ENCODE data around the gene OR10D3. TPM values are rescaled to one million over a fixed set of nuclear protein-coding genes. Genes with fewer than 3 reads are reported as not detected.

OR10D3 gene
- polyA plus RNA-seq, 1 donor (not counting 4 experiments of a cell fraction or from before 2014, with no cell fraction given), result not detected

DNA sequence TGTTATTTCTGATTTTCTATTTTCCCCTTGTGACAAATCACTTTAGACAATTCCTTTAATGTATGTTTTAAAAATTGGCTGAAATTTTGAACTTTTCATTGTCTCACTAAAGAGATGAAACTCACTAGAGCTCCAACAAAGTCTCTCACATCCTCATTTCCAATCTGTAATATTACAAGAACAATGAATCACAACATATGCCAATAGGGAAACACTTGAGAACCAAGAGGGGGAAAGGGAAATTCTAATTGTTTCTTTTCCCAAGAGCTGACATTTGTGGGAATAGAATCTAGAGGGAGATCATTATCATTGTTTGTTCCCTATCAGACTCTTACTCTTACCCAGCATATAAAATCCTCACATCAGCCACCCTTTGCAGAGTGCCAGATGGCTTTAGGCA lies 28.2 kb downstream of the OR10D3 start:
- H3K27me3 ChIP-seq (ENCODE audit: control insufficient read depth, extremely low read depth, insufficient read depth, low read length), result no peaks in the 10 kb centered on the region
- H3K79me2 ChIP-seq (ENCODE audit: control insufficient read depth, insufficient read depth, low read length), result no peaks in the 10 kb centered on the region
- H4K20me1 ChIP-seq (ENCODE audit: control insufficient read depth, extremely low read depth, insufficient read depth, low read length), result no peaks in the 10 kb centered on the region
- dilution Hi-C loops (cut with MboI; ENCODE audit: extremely low pct_ligation_motif_present, low sequenced_read_pairs), result no loop called here
- no peak overlapping the region for H3K9ac ChIP-seq (ENCODE audit: control insufficient read depth, extremely low read depth, insufficient read depth, low read length)
- no peak overlapping the region for H3K27ac ChIP-seq (ENCODE audit: control insufficient read depth, insufficient read depth, low read length)
- H3K4me1 ChIP-seq (ENCODE audit: control insufficient read depth, extremely low read depth, insufficient read depth, low read length), result no peaks in the 10 kb centered on the region
- no peak overlapping the region for H3K4me3 ChIP-seq (ENCODE audit: control insufficient read depth in 2 of 3, extremely low read depth in 1 of 3, insufficient read depth in 2 of 3, low read depth in 1 of 3, low read length in 3 of 3)
- H3K36me3 ChIP-seq (ENCODE audit: control insufficient read depth in 2 of 2, extremely low read depth in 1 of 2, insufficient read depth in 2 of 2, low read length in 2 of 2), result no peaks in the 10 kb centered on the region
- H3K9me1 ChIP-seq (ENCODE audit: control insufficient read depth, extremely low read depth, insufficient read depth, low read length), result no peaks in the 10 kb centered on the region
- no peak overlapping the region for H2AFZ ChIP-seq (ENCODE audit: control insufficient read depth, low read length)
- DNase-seq (ENCODE audit: low read depth, low spot score) (no peak), FAIRE-seq (no peak)
- no peaks in the 10 kb centered on the region for H3K9me3 ChIP-seq (ENCODE audit: control insufficient read depth, low read depth, low read length)
- no peak overlapping the region for H3K4me2 ChIP-seq (ENCODE audit: control insufficient read depth, extremely low read depth, insufficient read depth, low read depth, low read length)
- TF ChIP-seq CTCF (optimal IDR thresholded peaks at IDR 0.05 in 1 of 3, IDR thresholded peaks at IDR 0.05 in 1 of 3, conservative IDR thresholded peaks at IDR 0.05 in 1 of 3; ENCODE audit: extremely low read depth in 1 of 3, insufficient read depth in 2 of 3, low read length in 3 of 3), result no peak
- no peak for TF ChIP-seq EZH2 (IDR thresholded peaks at IDR 0.05; ENCODE audit: low read length)

GRCh38 chr11:124214027-124214426 lies 30.9 kb downstream of the OR10D3 start:
- dilution Hi-C loops (cut with MboI; ENCODE audit: extremely low pct_ligation_motif_present, low sequenced_read_pairs), result no loop called here
- H3K4me3 ChIP-seq (ENCODE audit: control insufficient read depth in 2 of 3, extremely low read depth in 1 of 3, insufficient read depth in 2 of 3, low read depth in 1 of 3, low read length in 3 of 3), result no peak overlapping the region
- H3K27me3 ChIP-seq (ENCODE audit: control insufficient read depth, extremely low read depth, insufficient read depth, low read length), result no peaks in the 10 kb centered on the region
- H3K9me1 ChIP-seq (ENCODE audit: control insufficient read depth, extremely low read depth, insufficient read depth, low read length), result no peaks in the 10 kb centered on the region
- TF ChIP-seq CTCF (optimal IDR thresholded peaks at IDR 0.05 in 1 of 3, IDR thresholded peaks at IDR 0.05 in 1 of 3, conservative IDR thresholded peaks at IDR 0.05 in 1 of 3; ENCODE audit: extremely low read depth in 1 of 3, insufficient read depth in 2 of 3, low read length in 3 of 3), result no peak
- TF ChIP-seq EZH2 (IDR thresholded peaks at IDR 0.05; ENCODE audit: low read length), result no peak
- H3K9me3 ChIP-seq (ENCODE audit: control insufficient read depth, low read depth, low read length), result no peaks in the 10 kb centered on the region
- no peak for FAIRE-seq
- H2AFZ ChIP-seq (ENCODE audit: control insufficient read depth, low read length), result no peak overlapping the region
- DNase-seq (ENCODE audit: low read depth, low spot score), result no peak
- H3K36me3 ChIP-seq (ENCODE audit: control insufficient read depth in 2 of 2, extremely low read depth in 1 of 2, insufficient read depth in 2 of 2, low read length in 2 of 2), result no peaks in the 10 kb centered on the region
- no peaks in the 10 kb centered on the region for H3K4me1 ChIP-seq (ENCODE audit: control insufficient read depth, extremely low read depth, insufficient read depth, low read length)
- H3K27ac ChIP-seq (ENCODE audit: control insufficient read depth, insufficient read depth, low read length), result no peak overlapping the region
- H4K20me1 ChIP-seq (ENCODE audit: control insufficient read depth, extremely low read depth, insufficient read depth, low read length), result no peaks in the 10 kb centered on the region
- H3K9ac ChIP-seq (ENCODE audit: control insufficient read depth, extremely low read depth, insufficient read depth, low read length), result no peak overlapping the region
- H3K79me2 ChIP-seq (ENCODE audit: control insufficient read depth, insufficient read depth, low read length), result no peaks in the 10 kb centered on the region
- H3K4me2 ChIP-seq (ENCODE audit: control insufficient read depth, extremely low read depth, insufficient read depth, low read depth, low read length), result no peak overlapping the region

Measured in keratinocyte (primary cell).